GM10266 (cell line): ENCODE results near the gene R3HDM4.

Experiments
- DNase-seq: peaks from one replicate; pipeline ENCODE4 v3.0.0; 2012; ENCODE audit errors: extremely low spot score
- CTCF ChIP-seq: IDR thresholded peaks from 2 replicates; pipeline ENCODE4 v1.5.1; 2012; ENCODE audit warnings: mild to moderate bottlenecking, low read depth; ENCODE audit not compliant: control insufficient read depth, insufficient read depth; ENCODE audit errors: missing control alignments

R3HDM4 gene

GRCh38 chr19:932648-933552 is 19.9 kb upstream of the R3HDM4 start:
- peak; percentile 79 for DNase-seq
- no peak for TF ChIP-seq CTCF

- no peak for TF ChIP-seq CTCF
- DNase-seq, result no peak
Observed at GRCh38 chr19:931860-932647, 19.0 kb upstream of the R3HDM4 start.

GRCh38 chr19:929891-930258 is 16.9 kb upstream of the R3HDM4 start:
- DNase-seq, result no peak
- no peak for TF ChIP-seq CTCF

GRCh38 chr19:929203-929890 is 16.3 kb upstream of the R3HDM4 start:
- no peak for TF ChIP-seq CTCF
- no peak for DNase-seq

GRCh38 chr19:928471-929202 is 15.6 kb upstream of the R3HDM4 start:
- TF ChIP-seq CTCF, result no peak
- DNase-seq, result no peak

- no peak for DNase-seq
- TF ChIP-seq CTCF, result no peak
Observed at GRCh38 chr19:927780-928401, 14.9 kb upstream of the R3HDM4 start.
